Liver (tissue), 2 donors: ENCODE measurements around the gene MIB2.

Source experiments
- CTCF ChIP-seq: fragments of 150-350 bp; IDR thresholded peaks from 2 replicates; pipeline ENCODE4 v1.5.1; 2017; ENCODE audit warnings: improper control_type of control experiment, low read depth, low read length; ENCODE audit not compliant: missing input control
- FOXA1 ChIP-seq: IDR thresholded peaks from 2 replicates; pipeline ENCODE4 v1.6.1; 2016; ENCODE audit warnings: antibody characterized with exemption
- donor health status: healthy.

- TF ChIP-seq CTCF (peak; percentile 51), FOXA1 (no peak)
Measured at GRCh38 chr1:1678581-1679380, 63.5 kb downstream of the MIB2 start.
